HepG2 (cell line): ENCODE measurements around the gene AS3MT. TPM values are rescaled to one million over a fixed set of nuclear protein-coding genes. Genes with fewer than 3 reads are reported as not detected.

Experiments used
- ARID2 ChIP-seq: sonication (generic); formaldehyde crosslinking; IDR thresholded peaks from 2 replicates; pipeline ENCODE4 v1.8.1; 2022; ENCODE audit warnings: mild to moderate bottlenecking, missing genetic modification reagents, borderline replicate concordance
- ATF7-NPFF ChIP-seq: sonication (generic); formaldehyde crosslinking; IDR thresholded peaks from 2 replicates; pipeline ENCODE4 v1.8.1; 2023; ENCODE audit warnings: mild to moderate bottlenecking, low read depth, missing genetic modification reagents, moderate library complexity
- BHLHE40 ChIP-seq: IDR thresholded peaks from 2 replicates; pipeline ENCODE4 v1.6.1; 2011; ENCODE audit warnings: low read length, improper control_type of control experiment
- BRCA1 ChIP-seq: sonication (generic); formaldehyde crosslinking; IDR thresholded peaks from 2 replicates; pipeline ENCODE4 v1.4.0; 2020; ENCODE audit warnings: missing genetic modification reagents
- CHCHD3 ChIP-seq: sonication (generic); formaldehyde crosslinking; IDR thresholded peaks from 2 replicates; pipeline ENCODE4 v1.8.0; 2022; ENCODE audit warnings: mild to moderate bottlenecking, missing genetic modification reagents, moderate library complexity
- KAT7 ChIP-seq: IDR thresholded peaks from 2 replicates; pipeline ENCODE4 v1.6.1; 2018; ENCODE audit warnings: borderline replicate concordance, missing compliant biosample characterization
- MIER2 ChIP-seq: IDR thresholded peaks from 2 replicates; pipeline ENCODE4 v1.6.1; 2016; ENCODE audit warnings: missing biosample characterization, missing genetic modification reagents
- NCOA2 ChIP-seq: sonication (generic); formaldehyde crosslinking; IDR thresholded peaks from 2 replicates; pipeline ENCODE4 v1.8.0; 2022; ENCODE audit warnings: inconsistent platforms
- NR3C1 ChIP-seq: sonication (generic); formaldehyde crosslinking; IDR thresholded peaks from 2 replicates; pipeline ENCODE4 v1.4.0; 2020; ENCODE audit warnings: missing genetic modification reagents
- RBFOX2 ChIP-seq: fragments of 200-400 bp; formaldehyde crosslinking; IDR thresholded peaks from 2 replicates; pipeline ENCODE4 v1.6.1; 2017; ENCODE audit warnings: low read depth, mild to moderate bottlenecking, low read length
- ZEB1 ChIP-seq: IDR thresholded peaks from 2 replicates; pipeline ENCODE4 v1.6.1; 2012; ENCODE audit warnings: mild to moderate bottlenecking, low read depth, inconsistent platforms; ENCODE audit not compliant: insufficient replicate concordance
- ZNF441 ChIP-seq: sonication (generic); formaldehyde crosslinking; IDR thresholded peaks from 2 replicates; pipeline ENCODE4 v1.7.0; 2021; ENCODE audit warnings: missing genetic modification reagents, borderline replicate concordance
- ZNF605 ChIP-seq: sonication (generic); formaldehyde crosslinking; IDR thresholded peaks from 2 replicates; pipeline ENCODE4 v1.8.0; 2022; ENCODE audit warnings: mild to moderate bottlenecking, missing genetic modification reagents
- ZNF607 ChIP-seq: sonication (generic); formaldehyde crosslinking; IDR thresholded peaks from 2 replicates; pipeline ENCODE4 v1.5.1; 2020; ENCODE audit warnings: missing genetic modification reagents, mild to moderate bottlenecking, borderline replicate concordance
- ZNF883 ChIP-seq: sonication (generic); formaldehyde crosslinking; IDR thresholded peaks from 2 replicates; pipeline ENCODE4 v1.5.1; 2020; ENCODE audit warnings: mild to moderate bottlenecking, missing genetic modification reagents; ENCODE audit errors: not compliant biosample characterization
- ZSCAN31 ChIP-seq: sonication (generic); formaldehyde crosslinking; IDR thresholded peaks from 2 replicates; pipeline ENCODE4 v1.5.0; 2020; ENCODE audit warnings: low read depth, mild to moderate bottlenecking, missing genetic modification reagents
- polyA plus RNA-seq, 8 experiments: library from polyadenylated mRNA; depleted of rRNA in 3 of 8; stranded (reverse) in 7 of 8; unstranded in 1 of 8; fragments of >200 nt; fragmentation: Illumina TruSeq in 4 of 8; extraction: Trizol in 4 of 8; gene quantifications; 2 replicates each; pipeline versions ENCODE4 v1.2.1 to v1.2.3, GENCODE V29; 2011 to 2016; ENCODE audit warnings: low read depth in 4 of 8, missing spikeins in 1 of 8, mixed read lengths in 1 of 8; ENCODE audit not compliant: insufficient read depth in 1 of 8
- total RNA-seq, 5 experiments: library from RNA; depleted of rRNA; stranded (reverse); fragments of >200 nt; fragmentation: Illumina TruSeq; extraction: Trizol; gene quantifications; 2 replicates each; pipeline ENCODE4 v1.2.3, GENCODE V29; 2016; ENCODE audit warnings: low read depth in 1 of 5
- TF ChIP-seq, protein P1 (sequence below): conservative IDR thresholded peaks from 2 replicates; pipeline ENCODE4 v1.6.1; 2018; ENCODE audit warnings: missing genetic modification reagents
- TF ChIP-seq, protein P2 (sequence below), 2 experiments: sonication (generic) in 1 of 2; formaldehyde crosslinking in 1 of 2; IDR thresholded peaks; 2 replicates each; pipeline versions ENCODE4 v1.4.0 to v1.6.1; 2016 to 2020; ENCODE audit warnings: borderline replicate concordance in 1 of 2, low read depth in 1 of 2, mild to moderate bottlenecking in 1 of 2, missing genetic modification reagents in 1 of 2
- TF ChIP-seq, protein P3 (sequence below): sonication (generic); formaldehyde crosslinking; IDR thresholded peaks from 2 replicates; pipeline ENCODE4 v1.4.0; 2020; ENCODE audit warnings: missing genetic modification reagents
- TF ChIP-seq, protein P4 (sequence below), 2 experiments: sonication (generic) in 1 of 2; formaldehyde crosslinking in 1 of 2; IDR thresholded peaks; 2 replicates each; pipeline versions ENCODE4 v1.5.1 to v1.6.1; 2011 to 2020; ENCODE audit warnings: borderline replicate concordance in 1 of 2, low read depth in 1 of 2, low read length in 1 of 2, mild to moderate bottlenecking in 1 of 2, missing genetic modification reagents in 1 of 2, moderate library complexity in 1 of 2

Gene AS3MT
- total and polyA plus RNA-seq, 2 of the 13 experiments (the other 11 are each of a cell fraction or from before 2014, with no cell fraction given) = 8.7 to 17.4 TPM

DNA sequence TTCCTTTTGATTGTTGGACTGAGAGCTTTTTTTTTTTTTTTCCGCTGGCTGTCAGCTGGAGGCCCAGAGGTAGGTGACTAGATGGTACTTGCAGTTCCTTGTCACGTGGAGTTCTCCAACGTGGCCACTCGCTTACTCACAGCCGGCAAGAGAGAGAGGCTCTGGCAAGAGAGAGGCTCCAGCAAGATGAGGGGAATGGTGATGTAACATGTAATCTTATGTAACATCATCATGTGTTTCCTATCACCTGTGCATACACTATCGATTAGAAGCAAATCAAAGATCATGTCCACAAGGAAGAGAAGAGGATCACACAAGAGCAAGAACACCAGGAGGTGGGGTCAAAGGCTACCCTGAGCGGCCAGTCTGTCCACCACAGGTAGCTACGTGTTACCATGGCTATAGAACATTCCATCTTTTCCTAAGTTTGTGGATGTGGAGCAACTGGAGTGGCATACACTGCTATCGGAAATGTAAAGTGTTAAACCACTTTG lies 19.2 kb upstream of the AS3MT start (continued):
- TF ChIP-seq, protein P1, sequence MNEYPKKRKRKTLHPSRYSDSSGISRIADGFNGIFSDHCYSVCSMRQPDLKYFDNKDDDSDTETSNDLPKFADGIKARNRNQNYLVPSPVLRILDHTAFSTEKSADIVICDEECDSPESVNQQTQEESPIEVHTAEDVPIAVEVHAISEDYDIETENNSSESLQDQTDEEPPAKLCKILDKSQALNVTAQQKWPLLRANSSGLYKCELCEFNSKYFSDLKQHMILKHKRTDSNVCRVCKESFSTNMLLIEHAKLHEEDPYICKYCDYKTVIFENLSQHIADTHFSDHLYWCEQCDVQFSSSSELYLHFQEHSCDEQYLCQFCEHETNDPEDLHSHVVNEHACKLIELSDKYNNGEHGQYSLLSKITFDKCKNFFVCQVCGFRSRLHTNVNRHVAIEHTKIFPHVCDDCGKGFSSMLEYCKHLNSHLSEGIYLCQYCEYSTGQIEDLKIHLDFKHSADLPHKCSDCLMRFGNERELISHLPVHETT (CRISPR knock-in tag) = no peak
- TF ChIP-seq KAT7 (CRISPR knock-in tag) (no peak), ZNF605 (peak; percentile 92), BRCA1 (CRISPR knock-in tag) (no peak), ZNF441 (peak; percentile 72), NR3C1 (no peak), ATF7-NPFF (CRISPR knock-in tag) (no peak), ZNF883 (CRISPR knock-in tag) (no peak), MIER2 (CRISPR knock-in tag) (0 out of 2 replicates have a peak, but pooled peaks have one; percentile 68), NCOA2 (CRISPR knock-in tag) (peak; percentile 81), ZNF607 (no peak), ZEB1 (peak; percentile 77), CHCHD3 (no peak), RBFOX2 (no peak), BHLHE40 (peak; percentile 90), ZSCAN31 (CRISPR knock-in tag) (no peak; the same call in 1 of the 2 replicates), ARID2 (CRISPR knock-in tag) (no peak)
- TF ChIP-seq, protein P2, sequence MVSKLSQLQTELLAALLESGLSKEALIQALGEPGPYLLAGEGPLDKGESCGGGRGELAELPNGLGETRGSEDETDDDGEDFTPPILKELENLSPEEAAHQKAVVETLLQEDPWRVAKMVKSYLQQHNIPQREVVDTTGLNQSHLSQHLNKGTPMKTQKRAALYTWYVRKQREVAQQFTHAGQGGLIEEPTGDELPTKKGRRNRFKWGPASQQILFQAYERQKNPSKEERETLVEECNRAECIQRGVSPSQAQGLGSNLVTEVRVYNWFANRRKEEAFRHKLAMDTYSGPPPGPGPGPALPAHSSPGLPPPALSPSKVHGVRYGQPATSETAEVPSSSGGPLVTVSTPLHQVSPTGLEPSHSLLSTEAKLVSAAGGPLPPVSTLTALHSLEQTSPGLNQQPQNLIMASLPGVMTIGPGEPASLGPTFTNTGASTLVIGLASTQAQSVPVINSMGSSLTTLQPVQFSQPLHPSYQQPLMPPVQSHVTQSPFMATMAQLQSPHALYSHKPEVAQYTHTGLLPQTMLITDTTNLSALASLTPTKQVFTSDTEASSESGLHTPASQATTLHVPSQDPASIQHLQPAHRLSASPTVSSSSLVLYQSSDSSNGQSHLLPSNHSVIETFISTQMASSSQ (IDR thresholded peaks at IDR 0.05; ENCODE audit: low read depth) = peak; percentile 42; the same call in 1 of the 2 replicates
- TF ChIP-seq, protein P2 (CRISPR knock-in tag; IDR thresholded peaks at IDR 0.05; ENCODE audit: borderline replicate concordance) = no peak
- TF ChIP-seq, protein P3, sequence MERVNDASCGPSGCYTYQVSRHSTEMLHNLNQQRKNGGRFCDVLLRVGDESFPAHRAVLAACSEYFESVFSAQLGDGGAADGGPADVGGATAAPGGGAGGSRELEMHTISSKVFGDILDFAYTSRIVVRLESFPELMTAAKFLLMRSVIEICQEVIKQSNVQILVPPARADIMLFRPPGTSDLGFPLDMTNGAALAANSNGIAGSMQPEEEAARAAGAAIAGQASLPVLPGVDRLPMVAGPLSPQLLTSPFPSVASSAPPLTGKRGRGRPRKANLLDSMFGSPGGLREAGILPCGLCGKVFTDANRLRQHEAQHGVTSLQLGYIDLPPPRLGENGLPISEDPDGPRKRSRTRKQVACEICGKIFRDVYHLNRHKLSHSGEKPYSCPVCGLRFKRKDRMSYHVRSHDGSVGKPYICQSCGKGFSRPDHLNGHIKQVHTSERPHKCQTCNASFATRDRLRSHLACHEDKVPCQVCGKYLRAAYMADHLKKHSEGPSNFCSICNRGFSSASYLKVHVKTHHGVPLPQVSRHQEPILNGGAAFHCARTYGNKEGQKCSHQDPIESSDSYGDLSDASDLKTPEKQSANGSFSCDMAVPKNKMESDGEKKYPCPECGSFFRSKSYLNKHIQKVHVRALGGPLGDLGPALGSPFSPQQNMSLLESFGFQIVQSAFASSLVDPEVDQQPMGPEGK (CRISPR knock-in tag) = peak; percentile 35; the same call in 1 of the 2 replicates
- TF ChIP-seq, protein P4, sequence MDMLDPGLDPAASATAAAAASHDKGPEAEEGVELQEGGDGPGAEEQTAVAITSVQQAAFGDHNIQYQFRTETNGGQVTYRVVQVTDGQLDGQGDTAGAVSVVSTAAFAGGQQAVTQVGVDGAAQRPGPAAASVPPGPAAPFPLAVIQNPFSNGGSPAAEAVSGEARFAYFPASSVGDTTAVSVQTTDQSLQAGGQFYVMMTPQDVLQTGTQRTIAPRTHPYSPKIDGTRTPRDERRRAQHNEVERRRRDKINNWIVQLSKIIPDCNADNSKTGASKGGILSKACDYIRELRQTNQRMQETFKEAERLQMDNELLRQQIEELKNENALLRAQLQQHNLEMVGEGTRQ (IDR thresholded peaks at IDR 0.05; ENCODE audit: low read depth, low read length) = peak; percentile 75
- TF ChIP-seq, protein P4 (CRISPR knock-in tag; IDR thresholded peaks at IDR 0.05; ENCODE audit: borderline replicate concordance) = peak; percentile 89
